ENCODE data around the gene DPM3. TPM values are rescaled to one million over a fixed set of nuclear protein-coding genes. Genes with fewer than 3 reads are reported as not detected.
A peak's percentile ranks its signal among the peaks of the same experiment; 100 is the strongest.

DPM3 gene
- total and polyA plus RNA-seq, 9 of the 15 experiments (the other 6 are each of a cell fraction or from before 2014, with no cell fraction given) = 3.7 to 120 (median 36.4) TPM

DNA sequence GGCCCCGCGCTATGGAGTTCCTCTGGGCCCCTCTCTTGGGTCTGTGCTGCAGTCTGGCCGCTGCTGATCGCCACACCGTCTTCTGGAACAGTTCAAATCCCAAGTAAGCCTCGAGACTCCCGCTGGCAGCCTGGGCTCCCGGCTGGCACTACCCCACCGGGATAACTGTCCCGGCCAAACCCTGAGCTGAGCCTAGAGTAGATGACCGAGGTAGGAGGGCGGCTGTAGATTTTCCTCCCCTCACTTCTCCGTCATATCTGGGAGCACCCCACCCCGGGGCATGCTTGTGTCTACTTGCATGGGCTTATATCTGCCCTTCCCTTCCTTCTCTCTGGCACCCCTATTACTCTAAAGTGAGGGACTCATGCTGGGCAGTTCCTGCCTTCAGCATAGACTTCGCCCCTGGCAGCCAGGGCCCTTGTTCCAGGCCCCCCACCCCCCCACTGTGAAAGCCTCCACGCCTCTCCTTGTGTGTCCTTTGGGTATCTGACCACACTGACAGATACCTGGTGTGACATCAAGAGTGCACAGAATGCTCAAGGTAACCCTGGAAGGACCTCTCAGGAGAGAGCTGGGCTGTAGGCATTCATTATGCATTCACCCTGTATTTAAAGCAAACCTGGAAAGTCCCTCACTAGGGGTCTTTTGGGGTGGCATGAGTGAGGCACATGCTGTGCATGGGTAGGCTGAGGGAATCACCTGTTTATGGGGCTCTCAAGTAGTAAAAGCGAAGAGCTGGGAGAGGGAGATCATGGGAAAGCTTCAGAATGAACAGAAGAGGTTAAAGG, 12.2 kb downstream of the DPM3 start (continued):
- TF ChIP-seq VEZF1 (CRISPR knock-in tag; IDR thresholded peaks at IDR 0.05) (0 out of 2 replicates have a peak, but pooled peaks have one; percentile 16), MYC (IDR thresholded peaks at IDR 0.05; ENCODE audit: low read depth, low read length) (no peak), MYC (CRISPR knock-in tag; IDR thresholded peaks at IDR 0.05; ENCODE audit: borderline replicate concordance, low read depth) (0 out of 2 replicates have a peak, but pooled peaks have one; percentile 30), ZC3H4 (CRISPR knock-in tag; IDR thresholded peaks at IDR 0.05; ENCODE audit: borderline replicate concordance) (no peak), ZNF740 (CRISPR knock-in tag; IDR thresholded peaks at IDR 0.05) (peak; percentile 85), ZNF740 (tag; IDR thresholded peaks at IDR 0.05) (no peak), ZBTB2 (IDR thresholded peaks at IDR 0.05) (no peak), PHF21A (IDR thresholded peaks at IDR 0.05; ENCODE audit: borderline replicate concordance, low read depth) (no peak), XRCC4 (IDR thresholded peaks at IDR 0.05; ENCODE audit: extremely low read depth, insufficient read depth, insufficient read length) (no peak), HNRNPH1 (optimal IDR thresholded peaks at IDR 0.05; ENCODE audit: low read depth, low read length) (no peak), ZKSCAN1 (IDR thresholded peaks at IDR 0.05; ENCODE audit: low read depth, low read length) (no peak), RBM14 (IDR thresholded peaks at IDR 0.05; ENCODE audit: borderline replicate concordance, insufficient read depth, low read depth, low read length) (no peak), ZNF696 (CRISPR knock-in tag; conservative IDR thresholded peaks at IDR 0.05) (no peak), GTF2F1 (IDR thresholded peaks at IDR 0.05; ENCODE audit: low read depth, low read length) (no peak), RFX7 (CRISPR knock-in tag; IDR thresholded peaks at IDR 0.05) (no peak), CEBPB (tag; IDR thresholded peaks at IDR 0.05) (no peak), ZNF212 (CRISPR knock-in tag; IDR thresholded peaks at IDR 0.05) (no peak), POLR2A (conservative IDR thresholded peaks at IDR 0.05) (0 out of 2 replicates have a peak, but pooled peaks have one; percentile 33)
- TF ChIP-seq, protein P1, sequence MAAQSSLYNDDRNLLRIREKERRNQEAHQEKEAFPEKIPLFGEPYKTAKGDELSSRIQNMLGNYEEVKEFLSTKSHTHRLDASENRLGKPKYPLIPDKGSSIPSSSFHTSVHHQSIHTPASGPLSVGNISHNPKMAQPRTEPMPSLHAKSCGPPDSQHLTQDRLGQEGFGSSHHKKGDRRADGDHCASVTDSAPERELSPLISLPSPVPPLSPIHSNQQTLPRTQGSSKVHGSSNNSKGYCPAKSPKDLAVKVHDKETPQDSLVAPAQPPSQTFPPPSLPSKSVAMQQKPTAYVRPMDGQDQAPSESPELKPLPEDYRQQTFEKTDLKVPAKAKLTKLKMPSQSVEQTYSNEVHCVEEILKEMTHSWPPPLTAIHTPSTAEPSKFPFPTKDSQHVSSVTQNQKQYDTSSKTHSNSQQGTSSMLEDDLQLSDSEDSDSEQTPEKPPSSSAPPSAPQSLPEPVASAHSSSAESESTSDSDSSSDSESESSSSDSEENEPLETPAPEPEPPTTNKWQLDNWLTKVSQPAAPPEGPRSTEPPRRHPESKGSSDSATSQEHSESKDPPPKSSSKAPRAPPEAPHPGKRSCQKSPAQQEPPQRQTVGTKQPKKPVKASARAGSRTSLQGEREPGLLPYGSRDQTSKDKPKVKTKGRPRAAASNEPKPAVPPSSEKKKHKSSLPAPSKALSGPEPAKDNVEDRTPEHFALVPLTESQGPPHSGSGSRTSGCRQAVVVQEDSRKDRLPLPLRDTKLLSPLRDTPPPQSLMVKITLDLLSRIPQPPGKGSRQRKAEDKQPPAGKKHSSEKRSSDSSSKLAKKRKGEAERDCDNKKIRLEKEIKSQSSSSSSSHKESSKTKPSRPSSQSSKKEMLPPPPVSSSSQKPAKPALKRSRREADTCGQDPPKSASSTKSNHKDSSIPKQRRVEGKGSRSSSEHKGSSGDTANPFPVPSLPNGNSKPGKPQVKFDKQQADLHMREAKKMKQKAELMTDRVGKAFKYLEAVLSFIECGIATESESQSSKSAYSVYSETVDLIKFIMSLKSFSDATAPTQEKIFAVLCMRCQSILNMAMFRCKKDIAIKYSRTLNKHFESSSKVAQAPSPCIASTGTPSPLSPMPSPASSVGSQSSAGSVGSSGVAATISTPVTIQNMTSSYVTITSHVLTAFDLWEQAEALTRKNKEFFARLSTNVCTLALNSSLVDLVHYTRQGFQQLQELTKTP (IDR thresholded peaks at IDR 0.05; ENCODE audit: low read depth in 1 of 2, partially characterized antibody in 2 of 2) = no peak

Measured in K562 (cell line).